Uterus (tissue), 4 donors: ENCODE data around the gene PLEKHH3. TPM values are rescaled to one million over a fixed set of nuclear protein-coding genes. Genes with fewer than 3 reads are reported as not detected.

Experiments
- DNase-seq, 2 donors: peaks; one replicate each; pipeline ENCODE4 v3.0.0-alpha.2; 2019 to 2020
- H3K27ac ChIP-seq, 2 donors: fragments of 200-600 bp; sonication (generic); 1 replicate in 1 of 2; 2 replicates in 1 of 2; pipeline ENCODE4 v1.5.1; 2016 to 2018
- H3K27me3 ChIP-seq, 2 donors: fragments of 200-600 bp; sonication (generic); one replicate each; pipeline ENCODE4 v1.5.1; 2018 to 2019; ENCODE audit warnings: control low read depth in 1 of 2
- H3K36me3 ChIP-seq, 2 donors: fragments of 200-600 bp; sonication (generic); one replicate each; pipeline ENCODE4 v1.5.1; 2019; ENCODE audit warnings: control low read depth in 1 of 2
- H3K4me1 ChIP-seq, 2 donors: fragments of 200-600 bp; sonication (generic); one replicate each; pipeline ENCODE4 v1.5.1; 2018 to 2019; ENCODE audit warnings: control low read depth in 1 of 2
- H3K4me3 ChIP-seq, 2 donors: fragments of 200-600 bp; sonication (generic); 1 replicate in 1 of 2; 2 replicates in 1 of 2; pipeline ENCODE4 v1.5.1; 2018 to 2019; ENCODE audit warnings: mild to moderate bottlenecking in 1 of 2
- H3K9me3 ChIP-seq, 2 donors: fragments of 200-600 bp; sonication (generic); one replicate each; pipeline ENCODE4 v1.5.1; 2019; ENCODE audit warnings: control low read depth in 1 of 2
- POLR2A ChIP-seq, 2 donors: fragments of 450-650 bp; IDR thresholded peaks; one replicate each; pipeline ENCODE4 v1.6.1; 2016; ENCODE audit warnings: antibody characterized with exemption in 2 of 2, mild to moderate bottlenecking in 1 of 2, moderate library complexity in 1 of 2
- intact Hi-C: fragments of 100-400 bp; cut with DNase I; formaldehyde crosslinking; loops from one replicate; pipeline ENCODE4 v1.15.1; 2023; ENCODE audit warnings: low total_unique reads
- total RNA-seq, 4 donors: library from RNA; depleted of rRNA in 3 of 4; stranded (reverse); fragments of >200 nt in 3 of 4; gene quantifications; one replicate each; pipeline versions ENCODE4 v1.1.0 to v1.2.4, GENCODE V29; 2014 to 2023
- TF ChIP-seq, protein P1 (sequence below), 4 experiments: fragments of 200-600 bp in 2 of 4; fragments of 450-650 bp in 2 of 4; sonication (generic) in 2 of 4; IDR thresholded peaks; one replicate each; pipeline ENCODE4 v1.5.1; 2016 to 2019; ENCODE audit warnings: antibody characterized with exemption in 4 of 4, mild to moderate bottlenecking in 2 of 4, moderate library complexity in 1 of 4
- donor health status: DM: yes; HTN: yes; CAD: no.

Gene PLEKHH3
- total RNA-seq, 4 donors from 2014 or later: 2.9 to 102 (median 19.2) TPM

DNA sequence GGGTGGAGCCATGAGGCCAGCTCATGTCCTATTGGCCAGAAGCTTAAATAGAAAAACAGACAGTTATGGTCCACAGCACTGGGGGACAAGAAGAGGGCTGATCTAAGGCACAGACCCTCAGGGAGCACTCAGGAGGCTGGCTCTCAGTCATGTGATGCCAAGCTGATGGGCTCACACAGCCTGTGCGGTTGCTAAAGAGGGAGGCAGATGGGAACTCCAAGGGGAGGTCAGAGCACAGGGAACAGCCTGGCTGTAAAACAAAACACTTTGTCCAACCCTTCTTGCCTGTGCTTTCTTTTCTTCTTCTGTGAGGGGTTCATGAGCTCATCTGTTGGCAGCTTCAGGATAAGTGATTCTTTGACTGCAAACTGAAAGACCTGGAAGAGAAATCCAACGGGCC, 32.8 kb upstream of the PLEKHH3 start:
- Histone ChIP-seq H3K9me3 (no peaks in the 10 kb centered on the region), H3K27ac (no peak overlapping the region), H3K4me3 (no peak overlapping the region), H3K27me3 (no peaks in the 10 kb centered on the region), H3K4me1 (no peaks in the 10 kb centered on the region), H3K36me3 (no peaks in the 10 kb centered on the region)
- DNase-seq: no peak
- TF ChIP-seq, protein P1, sequence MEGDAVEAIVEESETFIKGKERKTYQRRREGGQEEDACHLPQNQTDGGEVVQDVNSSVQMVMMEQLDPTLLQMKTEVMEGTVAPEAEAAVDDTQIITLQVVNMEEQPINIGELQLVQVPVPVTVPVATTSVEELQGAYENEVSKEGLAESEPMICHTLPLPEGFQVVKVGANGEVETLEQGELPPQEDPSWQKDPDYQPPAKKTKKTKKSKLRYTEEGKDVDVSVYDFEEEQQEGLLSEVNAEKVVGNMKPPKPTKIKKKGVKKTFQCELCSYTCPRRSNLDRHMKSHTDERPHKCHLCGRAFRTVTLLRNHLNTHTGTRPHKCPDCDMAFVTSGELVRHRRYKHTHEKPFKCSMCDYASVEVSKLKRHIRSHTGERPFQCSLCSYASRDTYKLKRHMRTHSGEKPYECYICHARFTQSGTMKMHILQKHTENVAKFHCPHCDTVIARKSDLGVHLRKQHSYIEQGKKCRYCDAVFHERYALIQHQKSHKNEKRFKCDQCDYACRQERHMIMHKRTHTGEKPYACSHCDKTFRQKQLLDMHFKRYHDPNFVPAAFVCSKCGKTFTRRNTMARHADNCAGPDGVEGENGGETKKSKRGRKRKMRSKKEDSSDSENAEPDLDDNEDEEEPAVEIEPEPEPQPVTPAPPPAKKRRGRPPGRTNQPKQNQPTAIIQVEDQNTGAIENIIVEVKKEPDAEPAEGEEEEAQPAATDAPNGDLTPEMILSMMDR (IDR thresholded peaks at IDR 0.05): no peak
- no peak for TF ChIP-seq POLR2A (IDR thresholded peaks at IDR 0.05)
- intact Hi-C loops: no loop called here

- no peak for DNase-seq
- intact Hi-C loops: no loop called here
- H3K4me1 ChIP-seq: no peaks in the 10 kb centered on the region
- H3K27me3 ChIP-seq: no peaks in the 10 kb centered on the region
- H3K4me3 ChIP-seq: no peak overlapping the region
- no peaks in the 10 kb centered on the region for H3K36me3 ChIP-seq
- H3K27ac ChIP-seq: no peak overlapping the region
- H3K9me3 ChIP-seq: no peaks in the 10 kb centered on the region
- TF ChIP-seq POLR2A (IDR thresholded peaks at IDR 0.05): no peak
- TF ChIP-seq, protein P1 (IDR thresholded peaks at IDR 0.05): no peak
Observed at GRCh38 chr17:42708588-42708987, 31.8 kb upstream of the PLEKHH3 start.

DNA sequence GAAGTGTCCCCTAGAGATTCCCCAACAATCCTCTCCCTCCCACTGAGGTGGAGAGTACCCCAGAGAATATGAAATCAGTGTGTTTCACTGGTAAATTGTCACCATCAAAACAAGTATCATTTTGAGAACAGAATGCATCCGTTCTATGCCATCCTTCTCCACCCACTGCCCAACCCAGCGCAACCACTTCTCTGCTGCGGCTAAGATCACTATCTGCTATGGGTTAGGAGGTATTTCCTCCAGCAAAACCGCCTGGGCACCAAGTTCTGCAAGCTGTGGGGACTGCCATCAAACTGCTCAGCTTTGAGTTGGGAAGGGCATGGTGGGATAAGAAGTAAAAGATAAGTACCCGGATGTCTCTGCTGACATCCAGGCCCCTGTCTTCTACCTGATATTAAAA, 29.9 kb upstream of the PLEKHH3 start:
- DNase-seq: no peak
- Histone ChIP-seq H3K27ac (no peak overlapping the region), H3K4me3 (no peak overlapping the region), H3K27me3 (no peaks in the 10 kb centered on the region), H3K4me1 (no peaks in the 10 kb centered on the region), H3K9me3 (no peaks in the 10 kb centered on the region), H3K36me3 (no peaks in the 10 kb centered on the region)
- intact Hi-C loops: no loop called here
- TF ChIP-seq, protein P1 (IDR thresholded peaks at IDR 0.05): no peak
- TF ChIP-seq POLR2A (IDR thresholded peaks at IDR 0.05): no peak

- Histone ChIP-seq H3K27me3 (no peaks in the 10 kb centered on the region), H3K4me3 (no peak overlapping the region), H3K9me3 (no peaks in the 10 kb centered on the region), H3K4me1 (no peaks in the 10 kb centered on the region), H3K27ac (no peak overlapping the region), H3K36me3 (no peaks in the 10 kb centered on the region)
- intact Hi-C loops: no loop called here
- no peak for DNase-seq
- TF ChIP-seq, protein P1 (IDR thresholded peaks at IDR 0.05): no peak
- TF ChIP-seq POLR2A (IDR thresholded peaks at IDR 0.05): no peak
Observed at GRCh38 chr17:42704837-42705494, 28.2 kb upstream of the PLEKHH3 start.

GRCh38 chr17:42704490-42704836, 27.7 kb upstream of the PLEKHH3 start:
- Histone ChIP-seq H3K9me3 (no peaks in the 10 kb centered on the region), H3K4me3 (no peak overlapping the region), H3K4me1 (peaks cover 0 to 4% of the 10 kb centered on the region in 2 donors), H3K27me3 (no peaks in the 10 kb centered on the region), H3K27ac (no peak overlapping the region), H3K36me3 (no peaks in the 10 kb centered on the region)
- no peak for DNase-seq
- TF ChIP-seq, protein P1 (IDR thresholded peaks at IDR 0.05): no peak
- no peak for TF ChIP-seq POLR2A (IDR thresholded peaks at IDR 0.05)
- intact Hi-C loops: no loop called here
